H7 (cell line): ENCODE results near the gene IDNK. TPM values are rescaled to one million over a fixed set of nuclear protein-coding genes. Genes with fewer than 3 reads are reported as not detected.
A peak's percentile ranks its signal among the peaks of the same experiment; 100 is the strongest.

Experiments
- DNase-seq: peaks from one replicate; pipeline ENCODE4 v3.0.0; 2012
- H3K27me3 ChIP-seq: 2 replicates; pipeline ENCODE4 v1.6.0; 2011; ENCODE audit warnings: mild to moderate bottlenecking, low read length; ENCODE audit not compliant: control insufficient read depth, insufficient read depth
- H3K36me3 ChIP-seq: replicated peaks from 2 replicates; pipeline ENCODE4 v1.5.1; 2011; ENCODE audit warnings: low read length; ENCODE audit not compliant: control insufficient read depth, insufficient read depth
- H3K4me3 ChIP-seq: 2 replicates; pipeline ENCODE4 v1.5.1; 2011; ENCODE audit warnings: low read depth, mild to moderate bottlenecking, control low read depth, low read length, moderate library complexity; ENCODE audit not compliant: insufficient read depth
- total RNA-seq: library from RNA; depleted of rRNA; stranded (reverse); fragments of >200 nt; shearing (Covaris generic); gene quantifications from 2 replicates; pipeline ENCODE4 v1.2.3, GENCODE V29; 2014

The IDNK gene
- total RNA-seq, 1 experiment from 2014 or later = 1.4 TPM

GRCh38 chr9:83622433-83622938, 457 bp upstream of the IDNK start:
- H3K27me3 ChIP-seq = no peaks in the 10 kb centered on the region
- DNase-seq = peak; percentile 19

GRCh38 chr9:83623679-83624076, 735 bp downstream of the IDNK start:
- H3K4me3 ChIP-seq = peak overlapping the region; percentile 82
- H3K36me3 ChIP-seq = no peaks in the 10 kb centered on the region
- DNase-seq = no peak
- no peaks in the 10 kb centered on the region for H3K27me3 ChIP-seq

More at GRCh38 chr9:83622433-83622938, 457 bp upstream of the IDNK start:
- Histone ChIP-seq H3K36me3 (no peaks in the 10 kb centered on the region), H3K4me3 (peak overlapping the region; percentile 82)

GRCh38 chr9:83625178-83625577, 2.2 kb downstream of the IDNK start:
- no peaks in the 10 kb centered on the region for H3K36me3 ChIP-seq
- H3K4me3 ChIP-seq = no peak overlapping the region
- no peaks in the 10 kb centered on the region for H3K27me3 ChIP-seq
- no peak for DNase-seq

- no peak overlapping the region for H3K4me3 ChIP-seq
Measured at GRCh38 chr9:83628540-83628939, 5.6 kb downstream of the IDNK start.

GRCh38 chr9:83629433-83630104, 6.6 kb downstream of the IDNK start:
- Histone ChIP-seq H3K36me3 (no peaks in the 10 kb centered on the region), H3K27me3 (no peaks in the 10 kb centered on the region), H3K4me3 (no peak overlapping the region)
- no peak for DNase-seq

More at GRCh38 chr9:83628540-83628939, 5.6 kb downstream of the IDNK start:
- no peak for DNase-seq
- Histone ChIP-seq H3K27me3 (no peaks in the 10 kb centered on the region), H3K36me3 (no peaks in the 10 kb centered on the region)

- peak; percentile 62 for DNase-seq
- no peak overlapping the region for H3K4me3 ChIP-seq
- no peaks in the 10 kb centered on the region for H3K36me3 ChIP-seq
Measured at GRCh38 chr9:83630938-83631457, 8.1 kb downstream of the IDNK start.

GRCh38 chr9:83633255-83633654, 10.3 kb downstream of the IDNK start:
- Histone ChIP-seq H3K4me3 (no peak overlapping the region), H3K27me3 (no peaks in the 10 kb centered on the region), H3K36me3 (no peaks in the 10 kb centered on the region)
- DNase-seq = no peak

More at GRCh38 chr9:83630938-83631457, 8.1 kb downstream of the IDNK start:
- H3K27me3 ChIP-seq = no peaks in the 10 kb centered on the region

GRCh38 chr9:83633676-83634075, 10.7 kb downstream of the IDNK start:
- no peak overlapping the region for H3K4me3 ChIP-seq
- no peaks in the 10 kb centered on the region for H3K36me3 ChIP-seq
- DNase-seq = no peak
- H3K27me3 ChIP-seq = no peaks in the 10 kb centered on the region

GRCh38 chr9:83636813-83637212, 13.9 kb downstream of the IDNK start:
- no peak overlapping the region for H3K4me3 ChIP-seq
- DNase-seq = no peak
- no peaks in the 10 kb centered on the region for H3K36me3 ChIP-seq
- no peaks in the 10 kb centered on the region for H3K27me3 ChIP-seq

GRCh38 chr9:83637389-83637788, 14.4 kb downstream of the IDNK start:
- Histone ChIP-seq H3K36me3 (no peaks in the 10 kb centered on the region), H3K4me3 (no peak overlapping the region), H3K27me3 (no peaks in the 10 kb centered on the region)
- DNase-seq = no peak

- H3K4me3 ChIP-seq = no peak overlapping the region
- no peaks in the 10 kb centered on the region for H3K27me3 ChIP-seq
- no peaks in the 10 kb centered on the region for H3K36me3 ChIP-seq
- no peak for DNase-seq
Measured at GRCh38 chr9:83639266-83639665, 16.3 kb downstream of the IDNK start.

GRCh38 chr9:83642793-83643192, 19.9 kb downstream of the IDNK start:
- no peak for DNase-seq
- H3K36me3 ChIP-seq = no peaks in the 10 kb centered on the region
- no peaks in the 10 kb centered on the region for H3K27me3 ChIP-seq
- no peak overlapping the region for H3K4me3 ChIP-seq

- H3K27me3 ChIP-seq = no peaks in the 10 kb centered on the region
- no peak for DNase-seq
- H3K36me3 ChIP-seq = no peaks in the 10 kb centered on the region; the same call in 1 of the 2 replicates
- no peak overlapping the region for H3K4me3 ChIP-seq
Measured at GRCh38 chr9:83646500-83647239, 23.7 kb downstream of the IDNK start.

GRCh38 chr9:83649080-83649479, 26.1 kb downstream of the IDNK start:
- DNase-seq = peak; percentile 83
- H3K36me3 ChIP-seq = no peaks in the 10 kb centered on the region; the same call in none of the 2 replicates
- H3K4me3 ChIP-seq = no peak overlapping the region
- H3K27me3 ChIP-seq = no peaks in the 10 kb centered on the region

- DNase-seq = peak; percentile 41
- no peak overlapping the region for H3K4me3 ChIP-seq
- no peaks in the 10 kb centered on the region for H3K27me3 ChIP-seq
- no peaks in the 10 kb centered on the region; the same call in none of the 2 replicates for H3K36me3 ChIP-seq
Measured at GRCh38 chr9:83649515-83649914, 26.6 kb downstream of the IDNK start.
